ENCODE measurements around the gene GSTM2.

DNA sequence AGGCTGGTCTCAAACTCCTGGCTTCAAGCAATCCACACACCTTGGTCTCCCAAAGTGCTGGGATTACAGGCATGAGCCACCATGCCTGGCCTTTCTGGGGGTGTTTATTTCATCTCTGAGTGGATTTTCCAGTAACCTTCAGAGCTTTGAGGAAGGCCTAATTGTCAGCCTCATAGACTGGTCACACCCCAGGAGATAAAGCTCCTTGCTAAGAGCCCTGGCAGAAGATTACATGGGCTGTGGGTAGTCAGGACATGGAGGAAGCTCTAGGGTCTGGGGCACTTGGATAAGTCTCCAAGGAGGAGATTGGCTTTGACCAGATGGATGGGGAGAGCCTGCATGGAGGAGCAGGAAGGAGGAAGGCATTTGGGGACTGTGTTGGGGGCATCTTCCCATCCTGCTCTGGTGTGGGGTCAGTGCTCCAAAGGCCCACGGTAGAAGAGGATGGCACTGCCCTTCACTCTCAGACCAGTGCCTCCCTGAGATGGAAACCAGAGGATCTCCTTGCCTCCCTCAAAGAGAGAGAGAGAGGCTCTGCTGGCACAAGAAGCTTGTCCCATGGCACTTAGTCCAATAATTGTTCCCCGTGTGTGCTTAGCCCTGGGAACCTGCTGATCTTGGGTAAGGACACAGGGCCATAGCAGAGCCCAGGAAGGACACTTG lies 26.6 kb upstream of the GSTM2 start:
- TF ChIP-seq BCL11B (tag by site-specific recombination; IDR thresholded peaks at IDR 0.05; ENCODE audit: low read depth) (no peak), ZNF658 (tag by site-specific recombination; IDR thresholded peaks at IDR 0.05) (no peak), ZNF324 (tag by site-specific recombination; IDR thresholded peaks at IDR 0.05) (no peak), ZFHX2 (tag by site-specific recombination; conservative IDR thresholded peaks at IDR 0.05) (no peak), KLF8 (tag by site-specific recombination; IDR thresholded peaks at IDR 0.05) (no peak), ZNF747 (tag by site-specific recombination; IDR thresholded peaks at IDR 0.05) (no peak), YY1 (tag by site-specific recombination; IDR thresholded peaks at IDR 0.05) (no peak), ZNF133 (tag by site-specific recombination; IDR thresholded peaks at IDR 0.05) (no peak), ZNF24 (tag by site-specific recombination; IDR thresholded peaks at IDR 0.05) (no peak)
- TF ChIP-seq, protein P1, sequence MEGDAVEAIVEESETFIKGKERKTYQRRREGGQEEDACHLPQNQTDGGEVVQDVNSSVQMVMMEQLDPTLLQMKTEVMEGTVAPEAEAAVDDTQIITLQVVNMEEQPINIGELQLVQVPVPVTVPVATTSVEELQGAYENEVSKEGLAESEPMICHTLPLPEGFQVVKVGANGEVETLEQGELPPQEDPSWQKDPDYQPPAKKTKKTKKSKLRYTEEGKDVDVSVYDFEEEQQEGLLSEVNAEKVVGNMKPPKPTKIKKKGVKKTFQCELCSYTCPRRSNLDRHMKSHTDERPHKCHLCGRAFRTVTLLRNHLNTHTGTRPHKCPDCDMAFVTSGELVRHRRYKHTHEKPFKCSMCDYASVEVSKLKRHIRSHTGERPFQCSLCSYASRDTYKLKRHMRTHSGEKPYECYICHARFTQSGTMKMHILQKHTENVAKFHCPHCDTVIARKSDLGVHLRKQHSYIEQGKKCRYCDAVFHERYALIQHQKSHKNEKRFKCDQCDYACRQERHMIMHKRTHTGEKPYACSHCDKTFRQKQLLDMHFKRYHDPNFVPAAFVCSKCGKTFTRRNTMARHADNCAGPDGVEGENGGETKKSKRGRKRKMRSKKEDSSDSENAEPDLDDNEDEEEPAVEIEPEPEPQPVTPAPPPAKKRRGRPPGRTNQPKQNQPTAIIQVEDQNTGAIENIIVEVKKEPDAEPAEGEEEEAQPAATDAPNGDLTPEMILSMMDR (tag by site-specific recombination; IDR thresholded peaks at IDR 0.05), result no peak
- TF ChIP-seq, protein P2, sequence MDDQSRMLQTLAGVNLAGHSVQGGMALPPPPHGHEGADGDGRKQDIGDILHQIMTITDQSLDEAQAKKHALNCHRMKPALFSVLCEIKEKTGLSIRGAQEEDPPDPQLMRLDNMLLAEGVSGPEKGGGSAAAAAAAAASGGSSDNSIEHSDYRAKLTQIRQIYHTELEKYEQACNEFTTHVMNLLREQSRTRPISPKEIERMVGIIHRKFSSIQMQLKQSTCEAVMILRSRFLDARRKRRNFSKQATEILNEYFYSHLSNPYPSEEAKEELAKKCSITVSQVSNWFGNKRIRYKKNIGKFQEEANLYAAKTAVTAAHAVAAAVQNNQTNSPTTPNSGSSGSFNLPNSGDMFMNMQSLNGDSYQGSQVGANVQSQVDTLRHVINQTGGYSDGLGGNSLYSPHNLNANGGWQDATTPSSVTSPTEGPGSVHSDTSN (CRISPR knock-in tag; IDR thresholded peaks at IDR 0.05), result no peak
- TF ChIP-seq, protein P3, sequence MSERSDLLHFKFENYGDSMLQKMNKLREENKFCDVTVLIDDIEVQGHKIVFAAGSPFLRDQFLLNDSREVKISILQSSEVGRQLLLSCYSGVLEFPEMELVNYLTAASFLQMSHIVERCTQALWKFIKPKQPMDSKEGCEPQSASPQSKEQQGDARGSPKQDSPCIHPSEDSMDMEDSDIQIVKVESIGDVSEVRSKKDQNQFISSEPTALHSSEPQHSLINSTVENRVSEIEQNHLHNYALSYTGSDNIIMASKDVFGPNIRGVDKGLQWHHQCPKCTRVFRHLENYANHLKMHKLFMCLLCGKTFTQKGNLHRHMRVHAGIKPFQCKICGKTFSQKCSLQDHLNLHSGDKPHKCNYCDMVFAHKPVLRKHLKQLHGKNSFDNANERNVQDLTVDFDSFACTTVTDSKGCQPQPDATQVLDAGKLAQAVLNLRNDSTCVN (tag by site-specific recombination; optimal IDR thresholded peaks at IDR 0.05), result no peak

Measured in HEK293 (cell line).